ENCODE data around the gene ITPKA.
A peak's percentile ranks its signal among the peaks of the same experiment; 100 is the strongest.

Gene ITPKA

GRCh38 chr15:41491889-41492288 lies 1.8 kb upstream of the ITPKA start:
- no peak for DNase-seq

- no peak for DNase-seq
These were observed 973 bp upstream of the ITPKA start for GRCh38 chr15:41492597-41493204.

GRCh38 chr15:41493902-41494189 lies 172 bp downstream of the ITPKA start:
- no peak for DNase-seq

- DNase-seq: peak; percentile 42
These were observed 682 bp downstream of the ITPKA start for GRCh38 chr15:41494190-41494921.

GRCh38 chr15:41494922-41495735 lies 1.5 kb downstream of the ITPKA start:
- peak; percentile 30 for DNase-seq

GRCh38 chr15:41495736-41496599 lies 2.3 kb downstream of the ITPKA start:
- DNase-seq: no peak

- no peak for DNase-seq
These were observed 5.0 kb downstream of the ITPKA start for GRCh38 chr15:41498657-41499056.

GRCh38 chr15:41499109-41499851 lies 5.6 kb downstream of the ITPKA start:
- no peak for DNase-seq

GRCh38 chr15:41501191-41501917 lies 7.7 kb downstream of the ITPKA start:
- DNase-seq: peak; percentile 43

- peak; percentile 46 for DNase-seq
These were observed 8.5 kb downstream of the ITPKA start for GRCh38 chr15:41501931-41502794.

GRCh38 chr15:41502795-41503668 lies 9.4 kb downstream of the ITPKA start:
- DNase-seq: no peak

- no peak for DNase-seq
These were observed 10.0 kb downstream of the ITPKA start for GRCh38 chr15:41503669-41504010.

GRCh38 chr15:41504751-41505492 lies 11.2 kb downstream of the ITPKA start:
- no peak for DNase-seq

- no peak for DNase-seq
These were observed 12.1 kb downstream of the ITPKA start for GRCh38 chr15:41505776-41506175.

GRCh38 chr15:41506796-41507341 lies 13.2 kb downstream of the ITPKA start:
- no peak for DNase-seq

- DNase-seq: no peak
These were observed 14.2 kb downstream of the ITPKA start for GRCh38 chr15:41507820-41508290.

GRCh38 chr15:41510728-41511127 lies 17.1 kb downstream of the ITPKA start:
- DNase-seq: no peak

- DNase-seq: no peak
These were observed 17.7 kb downstream of the ITPKA start for GRCh38 chr15:41511331-41511898.
